Activated naive CD4-positive, alpha-beta T cell treated with anti-CD3 and anti-CD28 coated beads for 36 hours (primary cell): ENCODE measurements around the gene MARCHF10. TPM values are rescaled to one million over a fixed set of nuclear protein-coding genes. Genes with fewer than 3 reads are reported as not detected.

Experiments used
- total RNA-seq, 2 experiments: library from RNA; stranded (reverse); gene quantifications; one replicate each; pipeline ENCODE4 v1.2.3, GENCODE V29; 2021

Gene MARCHF10
- total RNA-seq, 2 experiments from 2014 or later, result not detected

Other genes with a start within 250 kb of the MARCHF10 start
- gene MRC2, start 180.6 kb downstream of the MARCHF10 start, total RNA-seq, result 1 to 10 TPM; 4.1 to 5.5 TPM
- gene TANC2, start 157.9 kb upstream of the MARCHF10 start, total RNA-seq, result 1 to 10 TPM; 4.3 to 5.7 TPM